SU-DHL-6 (cell line): ENCODE data around the gene IGFLR1.

Experiments used
- H2AFZ ChIP-seq: fragments of 200-600 bp; sonication (generic); 2 replicates; pipeline ENCODE4 v1.6.1; 2014; ENCODE audit warnings: low read depth, mild to moderate bottlenecking, moderate library complexity, mixed read lengths, antibody characterized with exemption, low read length; ENCODE audit not compliant: severe bottlenecking
- H3F3A ChIP-seq: fragments of 200-600 bp; shearing (Covaris generic); 2 replicates; pipeline ENCODE4 v1.6.0; 2016; ENCODE audit warnings: antibody characterized with exemption, mild to moderate bottlenecking; ENCODE audit not compliant: insufficient read depth
- H3K27ac ChIP-seq: fragments of 200-600 bp; sonication (generic); 2 replicates; pipeline ENCODE4 v1.5.1; 2016; ENCODE audit warnings: low read depth, mild to moderate bottlenecking, low read length, moderate library complexity, mixed read lengths
- H3K27me3 ChIP-seq: fragments of 200-600 bp; sonication (generic), shearing (Covaris generic); 2 replicates; pipeline ENCODE4 v1.6.0; 2014; ENCODE audit warnings: mild to moderate bottlenecking, low read length
- H3K36me3 ChIP-seq: fragments of 200-600 bp; sonication (generic); 2 replicates; pipeline ENCODE4 v1.6.1; 2014; ENCODE audit warnings: mild to moderate bottlenecking, low read length, mixed read lengths
- H3K4me2 ChIP-seq: fragments of 300-600, 200-600 bp; shearing (Covaris generic), sonication (generic); 2 replicates; pipeline ENCODE4 v1.6.0; 2014; ENCODE audit warnings: low read length, low read depth, mild to moderate bottlenecking; ENCODE audit not compliant: poor library complexity, severe bottlenecking
- H3K4me3 ChIP-seq: fragments of 200-600 bp; sonication (generic); 2 replicates; pipeline ENCODE4 v1.5.1; 2014; ENCODE audit warnings: antibody characterized with exemption, low read length, mild to moderate bottlenecking, mixed read lengths; ENCODE audit not compliant: insufficient read depth, poor library complexity, severe bottlenecking
- H3K79me2 ChIP-seq: fragments of 200-600 bp; sonication (generic); 2 replicates; pipeline ENCODE4 v1.6.1; 2014; ENCODE audit warnings: mild to moderate bottlenecking, low read length, moderate library complexity; ENCODE audit not compliant: insufficient read depth
- H3K9ac ChIP-seq: fragments of 200-600 bp; sonication (generic); 2 replicates; pipeline ENCODE4 v1.7.0; 2014; ENCODE audit warnings: mild to moderate bottlenecking, low read length
- H3K9me2 ChIP-seq: fragments of 200-600 bp; sonication (generic); replicated peaks from 2 replicates; pipeline ENCODE4 v1.6.1; 2014; ENCODE audit warnings: low read length; ENCODE audit not compliant: insufficient read depth
- H3K9me3 ChIP-seq: fragments of 200-600 bp; sonication (generic); 2 replicates; pipeline ENCODE4 v1.6.1; 2014; ENCODE audit warnings: low read length, mixed read lengths; ENCODE audit not compliant: insufficient read depth
- H4K20me1 ChIP-seq: fragments of 200-600 bp; sonication (generic); 2 replicates; pipeline ENCODE4 v1.6.1; 2014; ENCODE audit warnings: low read depth, mild to moderate bottlenecking, antibody characterized with exemption, low read length, moderate library complexity, mixed read lengths
- CTCF ChIP-seq: fragments of 200-600 bp; sonication (generic); IDR thresholded peaks from one replicate; pipeline ENCODE4 v1.5.1; 2017; ENCODE audit warnings: antibody characterized with exemption, mild to moderate bottlenecking, low read length, moderate library complexity; ENCODE audit not compliant: insufficient read depth, poor library complexity, severe bottlenecking
- EZH2phosphoT487 ChIP-seq: fragments of 200-600 bp; sonication (generic), shearing (Covaris generic); conservative IDR thresholded peaks from 2 replicates; pipeline ENCODE4 v1.6.1; 2018; ENCODE audit warnings: mild to moderate bottlenecking, antibody characterized with exemption, low read length, moderate library complexity, mixed read lengths

The IGFLR1 gene

GRCh38 chr19:35719402-35720162 is 22.7 kb downstream of the IGFLR1 start:
- H3K4me3 ChIP-seq = peak overlapping the region; percentile 65
- no peak overlapping the region for H3K9ac ChIP-seq
- no peaks in the 10 kb centered on the region for H3K27me3 ChIP-seq
- no peaks in the 10 kb centered on the region for H3K9me3 ChIP-seq
- no peaks in the 10 kb centered on the region for H4K20me1 ChIP-seq
- TF ChIP-seq CTCF (no peak), EZH2phosphoT487 (no peak)
- no peaks in the 10 kb centered on the region for H3F3A ChIP-seq
- H3K4me2 ChIP-seq = peak overlapping the region; percentile 60
- no peak overlapping the region for H2AFZ ChIP-seq
- no peaks in the 10 kb centered on the region for H3K9me2 ChIP-seq
- H3K36me3 ChIP-seq = no peaks in the 10 kb centered on the region
- peaks cover 22% of the 10 kb centered on the region for H3K79me2 ChIP-seq
- H3K27ac ChIP-seq = no peak overlapping the region

GRCh38 chr19:35718345-35719041 is 23.8 kb downstream of the IGFLR1 start:
- Histone ChIP-seq H3K4me2 (peak overlapping the region; percentile 60), H2AFZ (no peak overlapping the region), H3F3A (no peaks in the 10 kb centered on the region), H3K36me3 (no peaks in the 10 kb centered on the region), H3K79me2 (peaks cover 22% of the 10 kb centered on the region), H3K27me3 (no peaks in the 10 kb centered on the region), H3K4me3 (peak overlapping the region; percentile 65), H3K9me3 (no peaks in the 10 kb centered on the region), H3K9ac (peak overlapping the region; percentile 69), H4K20me1 (no peaks in the 10 kb centered on the region), H3K9me2 (no peaks in the 10 kb centered on the region), H3K27ac (peak overlapping the region; percentile 59)
- no peak for TF ChIP-seq EZH2phosphoT487
- no peak for TF ChIP-seq CTCF

DNA sequence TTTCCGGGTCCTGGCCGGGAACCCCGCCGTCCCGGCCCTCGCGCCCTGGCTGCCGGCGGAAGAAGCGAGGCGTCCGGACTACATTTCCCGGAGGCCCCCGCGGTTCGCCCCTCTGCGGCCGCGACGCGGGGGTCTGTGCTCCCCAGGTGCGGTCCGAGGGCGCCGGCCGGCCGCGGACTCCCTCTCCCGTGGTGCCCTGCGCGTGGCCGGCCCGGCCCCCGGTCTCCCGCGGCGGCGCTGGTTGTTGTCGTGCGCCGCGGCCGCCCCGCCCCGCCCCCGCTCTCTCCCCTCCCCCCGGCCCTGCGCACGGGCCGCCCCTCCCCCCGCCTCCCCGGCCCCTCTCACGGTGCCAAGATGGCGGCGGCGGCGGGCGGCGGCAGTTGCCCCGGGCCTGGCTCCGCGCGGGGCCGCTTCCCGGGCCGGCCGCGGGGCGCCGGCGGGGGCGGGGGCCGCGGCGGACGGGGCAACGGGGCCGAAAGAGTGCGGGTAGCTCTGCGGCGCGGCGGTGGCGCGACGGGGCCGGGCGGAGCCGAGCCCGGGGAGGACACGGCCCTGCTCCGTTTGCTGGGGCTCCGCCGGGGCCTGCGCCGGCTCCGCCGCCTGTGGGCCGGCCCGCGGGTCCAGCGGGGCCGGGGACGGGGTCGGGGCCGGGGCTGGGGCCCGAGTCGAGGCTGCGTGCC is 24.4 kb downstream of the IGFLR1 start, which contains the start of gene KMT2B:
Gene KMT2B (plus strand): TSS at position 339 of the 680 bp plus-strand sequence. CDS start 16 bp downstream, at position 355.
- H3K79me2 ChIP-seq = peaks cover 22% of the 10 kb centered on the region
- no peaks in the 10 kb centered on the region for H3K27me3 ChIP-seq
- peak within 1 kb of the TSS; percentile 59 for H3K27ac ChIP-seq
- no peaks in the 10 kb centered on the region for H4K20me1 ChIP-seq
- no peak for TF ChIP-seq CTCF
- no peak for TF ChIP-seq EZH2phosphoT487
- H3K4me3 ChIP-seq = peak within 1 kb of the TSS; percentile 65
- peak within 1 kb of the TSS; percentile 74 for H3K4me2 ChIP-seq
- H3F3A ChIP-seq = no peaks in the 10 kb centered on the region
- H3K36me3 ChIP-seq = no peaks in the 10 kb centered on the region
- H2AFZ ChIP-seq = peak within 1 kb of the TSS; percentile 66
- H3K9ac ChIP-seq = peak within 1 kb of the TSS; percentile 72
- H3K9me2 ChIP-seq = no peaks in the 10 kb centered on the region
- H3K9me3 ChIP-seq = no peaks in the 10 kb centered on the region
